MM.1S (cell line): ENCODE data around the gene ELOB.

Source experiments
- EZH2 ChIP-seq: fragments of 300-600 bp; sonication (generic); optimal IDR thresholded peaks from 2 replicates; pipeline ENCODE3; 2017; ENCODE audit warnings: low read depth, mild to moderate bottlenecking, antibody characterized with exemption, low read length, mixed read lengths
- EZH2phosphoT487 ChIP-seq: fragments of 300-600 bp; sonication (generic); IDR thresholded peaks from 2 replicates; pipeline ENCODE4 v1.6.1; 2018; ENCODE audit warnings: antibody characterized with exemption, low read length
- TF ChIP-seq, protein P1 (sequence below): fragments of 300-600 bp; sonication (generic); IDR thresholded peaks from 2 replicates; pipeline ENCODE4 v1.5.1; 2016; ENCODE audit warnings: antibody characterized with exemption, low read length, mixed read lengths

DNA sequence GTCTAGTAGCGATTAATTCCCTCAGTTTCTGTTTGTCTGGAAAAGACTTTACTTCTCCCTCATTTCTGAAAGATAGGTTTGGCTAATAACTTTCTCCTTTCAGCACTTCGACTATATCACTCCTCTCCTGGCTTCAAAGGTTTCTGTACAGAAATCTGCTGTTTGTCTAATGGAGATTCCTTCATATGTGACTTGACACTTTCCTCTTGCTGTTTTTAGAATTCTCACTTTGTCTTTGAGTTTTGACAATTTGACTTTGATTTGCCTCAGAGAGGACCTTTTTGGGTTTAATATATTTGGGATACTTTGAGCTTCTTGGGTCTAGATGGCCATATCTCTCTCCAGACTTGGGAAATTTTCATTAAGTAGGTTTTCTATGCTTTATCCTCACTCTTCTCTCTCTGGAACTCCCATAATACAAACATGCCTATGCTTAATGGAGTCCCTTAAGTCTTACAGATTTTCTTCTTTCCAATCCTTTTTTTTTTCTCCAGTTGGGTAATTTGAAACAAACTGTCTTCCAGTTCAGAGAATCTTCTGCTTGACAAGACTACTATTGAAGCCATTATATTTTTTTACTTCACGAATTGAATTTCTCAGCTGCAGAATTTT, 32.2 kb upstream of the ELOB start:
- TF ChIP-seq, protein P1, sequence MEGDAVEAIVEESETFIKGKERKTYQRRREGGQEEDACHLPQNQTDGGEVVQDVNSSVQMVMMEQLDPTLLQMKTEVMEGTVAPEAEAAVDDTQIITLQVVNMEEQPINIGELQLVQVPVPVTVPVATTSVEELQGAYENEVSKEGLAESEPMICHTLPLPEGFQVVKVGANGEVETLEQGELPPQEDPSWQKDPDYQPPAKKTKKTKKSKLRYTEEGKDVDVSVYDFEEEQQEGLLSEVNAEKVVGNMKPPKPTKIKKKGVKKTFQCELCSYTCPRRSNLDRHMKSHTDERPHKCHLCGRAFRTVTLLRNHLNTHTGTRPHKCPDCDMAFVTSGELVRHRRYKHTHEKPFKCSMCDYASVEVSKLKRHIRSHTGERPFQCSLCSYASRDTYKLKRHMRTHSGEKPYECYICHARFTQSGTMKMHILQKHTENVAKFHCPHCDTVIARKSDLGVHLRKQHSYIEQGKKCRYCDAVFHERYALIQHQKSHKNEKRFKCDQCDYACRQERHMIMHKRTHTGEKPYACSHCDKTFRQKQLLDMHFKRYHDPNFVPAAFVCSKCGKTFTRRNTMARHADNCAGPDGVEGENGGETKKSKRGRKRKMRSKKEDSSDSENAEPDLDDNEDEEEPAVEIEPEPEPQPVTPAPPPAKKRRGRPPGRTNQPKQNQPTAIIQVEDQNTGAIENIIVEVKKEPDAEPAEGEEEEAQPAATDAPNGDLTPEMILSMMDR = no peak
- TF ChIP-seq EZH2 = no peak
- TF ChIP-seq EZH2phosphoT487 = no peak
